Stimulated activated CD8-positive, alpha-beta memory T cell treated with anti-CD3 and anti-CD28 coated beads, Interleukin-15, amount 100 ng/mL, for 1 hour (primary cell): ENCODE data around the gene SCAF11.

Experiments used
- DNase-seq: peaks from one replicate; pipeline ENCODE4 v3.0.0-alpha.2; 2020; ENCODE audit warnings: low read depth

The SCAF11 gene

DNA sequence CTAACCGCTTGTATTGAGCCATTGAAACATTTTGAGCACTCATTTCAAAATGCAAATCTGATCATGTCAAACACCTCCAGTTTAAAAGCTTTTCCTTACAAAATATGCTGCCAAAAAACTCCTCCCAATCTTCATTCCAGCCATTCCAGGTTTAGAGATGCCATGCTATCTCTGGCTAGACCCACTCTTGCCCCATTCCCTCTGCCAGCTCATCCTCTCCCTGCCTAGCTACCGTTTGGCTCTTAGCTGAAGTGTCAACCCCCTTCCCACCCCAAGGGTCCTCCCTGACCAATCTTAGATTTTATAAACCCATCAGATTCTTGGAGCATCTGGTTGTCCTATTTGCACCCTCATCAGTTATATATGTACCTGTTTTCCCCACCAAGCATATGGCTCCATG lies 75.0 kb downstream of the SCAF11 start:
- DNase-seq, result no peak

DNA sequence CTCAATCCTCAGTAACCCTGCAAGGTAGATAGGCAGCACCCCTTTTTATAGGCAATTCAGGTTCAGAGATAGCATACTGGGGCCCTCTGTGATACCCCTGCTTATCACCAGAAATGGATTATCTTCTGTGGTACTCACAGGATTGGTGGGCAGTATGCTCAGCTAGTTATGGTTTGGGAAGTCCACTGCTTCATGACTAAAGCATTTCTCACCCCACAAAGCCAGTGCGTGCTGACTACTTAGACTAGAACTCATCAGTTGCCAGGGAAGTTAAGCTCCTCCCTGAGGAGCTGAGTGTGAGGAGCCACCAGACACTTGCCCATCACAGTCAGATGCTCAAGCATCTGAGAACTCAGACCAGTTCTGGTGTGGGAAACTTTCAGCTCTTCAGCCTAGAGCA lies 76.3 kb downstream of the SCAF11 start:
- DNase-seq, result no peak

DNA sequence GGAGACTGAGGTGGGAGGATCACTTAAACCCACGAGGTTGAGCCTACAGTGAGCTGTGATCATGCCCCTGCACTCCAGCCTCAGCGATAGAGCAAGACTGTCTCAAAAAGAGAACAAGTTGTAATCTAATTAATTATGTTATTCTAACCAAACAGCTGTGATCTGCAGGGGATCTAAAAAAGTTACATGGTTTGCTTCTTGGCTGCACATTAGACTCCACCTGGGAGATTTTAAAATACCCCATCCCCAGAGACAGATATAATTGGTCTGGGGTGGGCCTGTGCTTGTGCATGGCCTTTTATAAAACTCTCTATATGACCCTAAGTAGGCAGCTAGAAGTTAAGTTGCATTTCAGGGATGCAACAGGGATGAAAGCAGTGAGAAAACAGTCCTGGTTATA lies 76.7 kb downstream of the SCAF11 start:
- DNase-seq, result no peak

DNA sequence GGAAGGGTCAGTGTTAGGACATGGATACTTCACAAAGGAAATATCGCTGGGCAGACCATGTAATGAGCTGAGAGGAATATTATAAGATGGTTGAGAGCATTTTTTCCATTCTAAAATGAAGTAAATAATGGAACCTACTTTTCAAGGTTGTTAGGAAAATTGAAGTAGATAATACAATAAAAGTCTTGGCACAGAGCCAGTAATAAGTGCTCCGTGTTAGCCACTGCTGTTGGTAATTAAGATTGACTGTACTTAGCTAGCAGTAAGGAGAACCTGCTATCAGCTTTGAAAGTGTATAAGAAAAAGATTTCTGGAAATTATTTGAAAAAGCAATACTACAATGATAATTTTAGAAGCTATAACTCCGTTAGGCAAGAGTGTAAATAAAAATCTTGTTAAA lies 77.6 kb downstream of the SCAF11 start:
- no peak for DNase-seq

DNA sequence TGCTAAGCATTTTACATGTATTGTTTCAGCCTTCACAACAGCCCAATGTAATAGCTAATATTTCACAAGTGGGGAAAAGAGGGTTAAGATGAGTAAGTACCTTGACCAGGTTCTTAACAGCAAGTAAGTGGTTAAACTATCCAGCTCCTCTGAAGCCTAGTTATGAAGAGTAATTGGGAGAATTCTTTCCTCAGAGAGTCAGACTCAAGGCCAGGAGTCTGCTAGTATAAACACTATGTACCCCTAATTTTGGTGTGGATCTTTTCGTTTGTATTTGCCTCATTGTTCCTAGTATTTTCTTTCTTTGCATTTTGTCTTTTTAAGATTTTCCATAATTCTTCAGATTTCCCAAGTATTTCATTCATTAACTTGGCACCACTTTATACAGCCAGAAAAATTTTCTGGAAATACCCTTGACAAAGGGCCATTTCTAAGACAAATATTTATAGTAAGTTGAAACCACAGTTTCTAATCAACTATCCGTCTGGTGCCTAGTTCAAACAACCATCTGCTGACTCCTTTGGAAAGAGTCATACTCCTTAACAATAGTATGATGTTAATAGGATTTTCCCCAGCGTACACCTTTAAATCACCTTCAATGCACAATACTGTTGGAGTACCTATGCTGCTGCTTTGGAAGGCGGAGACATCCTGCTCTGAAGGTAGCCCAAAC lies 81.2 kb downstream of the SCAF11 start:
- DNase-seq, result no peak

DNA sequence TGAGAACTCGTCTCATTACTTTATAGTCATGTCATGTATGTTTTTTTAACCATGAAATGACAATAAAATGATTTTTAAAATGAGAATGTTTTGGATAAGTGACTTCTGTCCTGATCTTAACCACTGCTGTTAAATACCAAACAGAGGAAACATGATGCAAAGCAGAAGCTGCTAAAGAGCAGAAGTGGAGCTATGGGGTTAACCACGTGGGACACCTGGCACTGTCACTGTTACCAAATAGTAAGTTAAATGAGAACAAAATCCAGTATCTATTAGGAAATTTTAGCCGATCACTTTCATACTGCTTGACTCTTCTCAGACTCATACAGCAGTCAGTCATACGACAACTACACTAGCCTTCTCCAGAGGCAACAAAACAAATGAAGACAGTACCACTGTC lies 82.4 kb downstream of the SCAF11 start:
- DNase-seq, result no peak

DNA sequence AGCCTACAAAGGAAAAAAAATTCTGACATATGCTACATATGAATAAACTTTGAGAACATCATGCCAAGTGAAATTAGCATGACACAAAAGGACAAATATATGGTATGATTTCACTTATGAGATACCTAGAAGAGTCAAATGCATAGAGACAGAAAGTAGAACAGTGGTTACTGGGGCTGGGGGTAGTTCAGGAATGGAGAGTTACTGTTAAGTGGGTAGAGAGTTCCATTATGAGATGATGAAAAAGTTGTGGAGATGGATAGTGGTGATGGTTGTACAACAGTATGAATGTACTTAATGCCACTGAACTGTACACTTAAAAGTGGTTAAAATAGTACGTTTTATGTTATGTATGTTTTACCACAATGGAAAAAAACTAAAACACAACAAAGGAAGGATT lies 92.3 kb downstream of the SCAF11 start:
- no peak for DNase-seq

DNA sequence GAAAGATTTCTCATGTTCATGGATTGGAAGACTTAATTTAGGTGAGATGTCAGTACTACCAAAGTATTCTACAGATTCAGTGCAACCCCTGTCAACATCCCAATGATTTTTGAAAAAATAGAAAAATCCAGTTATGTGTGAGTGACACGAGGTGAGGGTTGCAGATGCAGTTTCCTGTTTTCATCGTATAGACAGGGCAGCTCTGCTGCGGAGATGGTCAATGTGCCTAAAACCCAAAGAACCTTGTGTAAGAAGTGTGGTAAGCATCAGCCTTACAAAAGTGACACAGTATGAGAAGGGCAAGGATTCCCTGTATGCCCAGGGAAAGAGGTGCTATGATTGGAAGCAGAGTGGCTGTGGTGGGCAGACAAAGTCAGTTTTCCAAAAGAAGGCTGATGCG lies 94.4 kb downstream of the SCAF11 start:
- DNase-seq, result no peak

DNA sequence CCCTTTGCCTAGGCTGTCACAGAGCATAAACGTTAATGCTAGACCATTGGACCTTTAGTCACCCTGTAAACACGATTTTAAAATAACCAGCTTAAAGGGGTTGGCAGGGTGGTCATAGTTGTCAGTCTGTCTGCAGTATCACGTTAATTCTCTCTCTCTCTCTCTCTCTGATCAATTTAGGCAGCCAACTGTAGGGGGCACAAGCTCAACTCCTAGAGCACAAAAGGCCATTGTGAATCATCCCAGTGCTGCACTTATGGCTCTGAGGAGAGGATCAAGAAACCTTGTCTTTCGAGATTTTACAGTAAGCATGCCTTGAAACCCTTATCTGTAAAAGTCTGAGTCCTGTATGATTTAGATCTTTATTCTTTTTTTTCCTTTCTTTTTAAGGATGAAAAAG lies 97.1 kb downstream of the SCAF11 start:
- no peak for DNase-seq

DNA sequence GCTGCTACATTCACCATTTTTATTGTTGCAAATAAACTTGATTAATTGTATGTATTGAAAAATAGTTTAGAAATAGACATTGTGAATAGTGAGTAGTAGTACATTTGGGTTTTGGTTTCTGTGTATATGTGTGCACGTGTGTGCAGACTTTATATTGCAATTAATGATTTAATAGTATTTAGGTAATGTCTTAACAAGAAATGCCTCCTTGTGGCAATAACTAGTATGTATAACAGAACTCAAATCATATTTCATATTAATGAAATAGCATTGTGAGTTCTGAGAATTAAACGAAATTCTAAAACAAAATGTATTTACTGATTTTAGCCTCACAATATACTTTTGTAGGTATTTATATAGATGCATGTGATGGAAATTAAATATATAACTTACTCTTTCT lies 100.1 kb downstream of the SCAF11 start:
- DNase-seq, result no peak

DNA sequence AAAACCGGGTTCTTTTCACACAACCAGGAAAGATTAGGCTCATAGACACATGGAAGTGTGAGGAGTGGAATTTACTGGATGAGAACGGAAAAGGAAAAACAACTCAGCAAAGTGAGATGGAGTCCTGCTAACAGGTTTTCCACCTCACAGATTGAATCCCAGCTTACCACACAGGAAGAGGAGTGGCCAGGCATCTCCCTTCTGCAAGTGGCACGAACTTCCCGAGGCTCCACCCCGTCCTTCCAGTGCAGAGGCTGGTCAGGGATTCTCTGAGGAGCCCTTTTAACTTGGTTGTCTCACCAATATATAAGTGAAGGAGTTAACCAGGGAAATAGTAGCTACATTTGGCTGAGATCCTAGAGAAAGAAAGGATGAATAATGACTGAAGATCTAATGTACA lies 102.8 kb downstream of the SCAF11 start:
- no peak for DNase-seq

DNA sequence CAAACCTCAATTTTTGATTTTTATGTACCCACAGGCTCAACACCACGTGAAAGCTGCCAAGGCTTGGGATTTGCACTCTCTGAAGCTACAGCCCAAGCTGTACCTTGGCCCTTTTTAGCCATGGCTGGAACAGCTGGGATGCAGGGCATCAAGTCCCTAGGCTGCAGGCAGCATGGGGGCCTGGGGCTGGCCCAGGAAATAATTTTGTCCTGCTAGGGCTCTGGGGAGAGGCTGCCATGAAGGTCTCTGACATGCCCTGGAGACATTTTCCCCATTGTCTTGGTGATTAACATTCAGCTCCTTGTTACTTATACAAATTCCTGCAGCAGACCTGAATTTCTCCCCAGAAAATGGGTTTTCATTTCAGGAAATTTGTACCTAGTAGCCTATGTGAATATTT lies 103.7 kb downstream of the SCAF11 start:
- DNase-seq, result no peak

DNA sequence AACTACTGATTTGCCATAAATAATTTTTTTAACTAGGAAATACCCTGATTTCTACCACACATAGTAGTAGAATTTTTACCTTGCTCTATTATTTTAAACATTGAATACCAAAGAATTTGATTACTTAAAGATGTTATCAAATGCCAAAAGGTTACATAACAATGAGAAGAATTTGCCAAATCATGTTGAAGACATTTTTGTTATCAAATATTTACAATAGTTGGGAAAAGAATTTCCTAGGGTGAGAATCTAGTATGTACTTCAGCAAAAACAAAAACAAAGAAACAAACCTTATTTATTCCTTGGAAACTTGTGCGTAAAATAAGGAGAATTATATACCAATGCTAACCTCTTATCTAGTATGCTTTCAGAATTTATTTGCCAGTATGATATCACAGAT lies 107.2 kb downstream of the SCAF11 start:
- DNase-seq, result no peak

DNA sequence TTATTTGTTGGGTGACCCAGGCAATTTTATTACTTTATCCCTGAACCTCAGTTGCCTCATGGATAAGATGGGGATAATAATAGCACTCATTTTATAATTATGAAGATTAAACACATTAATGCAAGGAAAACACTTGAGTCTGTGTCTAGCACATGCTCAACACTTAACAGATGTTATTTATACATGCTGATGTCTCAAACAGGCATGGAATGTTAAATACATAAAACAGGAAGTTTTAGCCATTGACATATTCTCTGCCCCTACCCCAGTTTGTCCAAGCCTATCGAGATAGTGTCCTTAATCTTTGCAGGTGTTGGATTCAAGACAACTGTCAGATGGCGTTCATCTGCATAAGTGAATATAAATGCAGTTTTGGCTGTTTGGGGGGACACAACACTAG lies 109.8 kb downstream of the SCAF11 start:
- no peak for DNase-seq

DNA sequence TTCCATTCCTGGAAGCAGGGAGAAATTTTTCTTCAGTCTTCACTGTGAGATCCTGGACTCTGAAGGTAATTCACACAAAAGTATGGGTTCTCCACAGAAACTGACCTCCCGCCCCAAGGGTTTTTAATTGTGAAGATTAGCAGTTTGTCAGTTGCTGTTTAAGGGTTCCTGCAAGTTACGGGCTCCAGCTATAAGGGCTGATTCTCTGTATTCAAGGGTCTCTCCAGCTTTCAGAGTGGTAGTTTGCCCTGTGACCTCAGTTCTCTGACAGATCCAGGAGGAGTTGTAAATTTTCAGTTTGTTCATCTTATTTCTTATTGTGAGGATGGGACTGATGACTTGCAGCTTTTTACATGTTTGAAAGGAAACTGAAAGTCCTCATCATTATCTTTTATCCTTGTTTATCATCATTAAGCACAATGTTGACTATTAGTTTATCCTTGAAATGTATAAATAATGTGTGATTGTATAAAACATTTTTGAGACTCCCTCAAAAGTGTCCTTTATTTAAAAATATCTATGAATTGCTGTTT lies 110.9 kb downstream of the SCAF11 start:
- no peak for DNase-seq

DNA sequence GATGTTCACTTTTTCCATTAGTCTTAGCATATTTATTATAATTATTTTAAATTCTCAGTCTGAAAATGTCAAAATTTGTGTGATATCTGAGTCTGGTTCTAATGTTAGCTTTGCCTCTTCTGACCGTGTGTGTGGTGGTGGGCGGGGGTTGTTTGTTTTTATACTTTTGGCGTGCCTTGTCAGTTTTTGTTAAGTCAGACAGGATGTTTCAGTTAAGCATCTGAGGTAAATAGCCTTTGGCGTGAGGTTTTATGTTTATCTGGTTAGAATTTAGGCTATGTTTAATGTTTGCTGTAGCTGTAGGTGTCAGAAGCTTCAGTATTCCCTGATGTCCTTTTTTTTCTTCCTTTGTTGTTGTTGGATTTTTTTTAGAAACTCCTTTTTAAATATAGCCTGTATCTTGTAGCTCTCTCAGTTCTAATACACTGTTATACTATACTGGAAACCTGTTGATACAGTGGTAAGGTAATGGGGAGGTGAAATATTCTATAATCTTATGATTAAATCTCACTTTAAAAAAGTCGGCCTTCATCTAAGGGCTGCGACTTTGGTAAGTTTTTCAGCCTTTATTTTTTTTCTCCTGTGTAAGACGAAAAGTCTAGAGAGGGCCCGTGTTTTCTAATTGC lies 111.6 kb downstream of the SCAF11 start:
- DNase-seq, result no peak

DNA sequence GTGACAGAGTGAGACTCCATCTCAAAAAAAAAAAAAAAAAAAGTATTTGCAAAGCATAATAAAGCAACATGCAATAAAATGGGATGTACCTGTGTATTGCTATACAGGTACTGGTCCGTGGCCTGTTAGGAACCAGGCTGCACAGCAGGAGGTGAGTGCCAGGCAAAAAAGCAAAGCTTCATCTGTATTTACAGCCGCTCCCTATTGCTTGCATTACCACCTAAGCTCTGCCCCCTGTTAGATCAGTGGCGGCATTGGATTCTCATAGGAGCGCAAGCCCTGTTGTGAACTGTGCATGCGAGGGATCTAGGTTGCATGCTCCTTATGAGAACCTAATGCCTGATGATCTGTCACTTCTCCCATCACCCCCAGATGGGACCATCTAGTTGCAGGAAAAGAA lies 113.3 kb downstream of the SCAF11 start:
- DNase-seq, result no peak

DNA sequence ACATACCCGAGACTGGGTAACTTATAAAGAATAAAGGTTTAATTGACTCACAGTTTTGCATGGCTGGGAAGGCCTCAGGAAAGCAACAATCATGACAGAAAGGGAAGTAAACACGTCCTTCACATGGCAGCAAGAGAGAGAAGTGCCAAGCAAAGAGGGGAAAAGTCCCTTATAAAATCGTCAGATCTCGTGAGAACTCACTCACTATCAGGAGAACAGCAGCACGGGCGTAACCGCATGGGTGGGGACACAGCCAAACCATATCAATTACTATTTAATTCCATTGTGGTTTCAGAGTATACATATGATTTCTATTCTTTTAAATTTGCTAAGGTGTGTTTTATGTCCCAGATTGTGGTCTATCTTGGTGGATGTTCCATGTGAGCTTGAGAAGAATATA lies 117.9 kb downstream of the SCAF11 start:
- no peak for DNase-seq
